ENCODE results near the gene CLEC1B.

DNA sequence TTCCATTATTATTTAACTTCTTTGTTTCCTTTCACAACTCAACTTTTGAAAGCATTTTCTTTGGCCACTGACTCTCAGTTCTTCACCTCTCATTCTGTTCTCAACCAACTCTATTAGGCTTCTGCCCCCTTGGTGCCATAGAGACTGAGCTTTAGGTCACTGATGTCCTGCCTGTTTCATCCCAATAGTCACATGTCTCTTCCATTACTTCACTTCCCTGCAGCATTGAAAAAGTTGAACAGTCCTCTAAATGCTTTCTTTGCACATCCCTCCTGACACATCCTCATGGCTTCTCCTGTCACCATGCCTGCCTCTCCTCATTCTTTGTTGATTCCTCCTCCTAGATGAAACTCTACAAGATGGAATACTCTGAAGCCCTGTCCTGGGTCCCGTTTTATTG is 25.0 kb downstream of the CLEC1B start:
- TF ChIP-seq TCF7L2 (IDR thresholded peaks at IDR 0.05; ENCODE audit: low read depth, low read length) (no peak), REST (IDR thresholded peaks at IDR 0.05; ENCODE audit: insufficient read depth in 1 of 2, low read depth in 2 of 2, low read length in 1 of 2) (no peak), POLR2AphosphoS5 (IDR thresholded peaks at IDR 0.05; ENCODE audit: low read depth, low read length) (no peak)
- TF ChIP-seq, protein P1, sequence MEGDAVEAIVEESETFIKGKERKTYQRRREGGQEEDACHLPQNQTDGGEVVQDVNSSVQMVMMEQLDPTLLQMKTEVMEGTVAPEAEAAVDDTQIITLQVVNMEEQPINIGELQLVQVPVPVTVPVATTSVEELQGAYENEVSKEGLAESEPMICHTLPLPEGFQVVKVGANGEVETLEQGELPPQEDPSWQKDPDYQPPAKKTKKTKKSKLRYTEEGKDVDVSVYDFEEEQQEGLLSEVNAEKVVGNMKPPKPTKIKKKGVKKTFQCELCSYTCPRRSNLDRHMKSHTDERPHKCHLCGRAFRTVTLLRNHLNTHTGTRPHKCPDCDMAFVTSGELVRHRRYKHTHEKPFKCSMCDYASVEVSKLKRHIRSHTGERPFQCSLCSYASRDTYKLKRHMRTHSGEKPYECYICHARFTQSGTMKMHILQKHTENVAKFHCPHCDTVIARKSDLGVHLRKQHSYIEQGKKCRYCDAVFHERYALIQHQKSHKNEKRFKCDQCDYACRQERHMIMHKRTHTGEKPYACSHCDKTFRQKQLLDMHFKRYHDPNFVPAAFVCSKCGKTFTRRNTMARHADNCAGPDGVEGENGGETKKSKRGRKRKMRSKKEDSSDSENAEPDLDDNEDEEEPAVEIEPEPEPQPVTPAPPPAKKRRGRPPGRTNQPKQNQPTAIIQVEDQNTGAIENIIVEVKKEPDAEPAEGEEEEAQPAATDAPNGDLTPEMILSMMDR (IDR thresholded peaks at IDR 0.05): no peak
